HG02970 (cell line): ENCODE measurements around the gene CPVL.

Experiments
- ATAC-seq: cut with Tn5 transposase; IDR thresholded peaks from one replicate; pipeline ENCODE4 v1.9.1; 2021; ENCODE audit warnings: mild to moderate bottlenecking, moderate library complexity, moderate number of reproducible peaks; ENCODE audit not compliant: unreplicated experiment, low FRiP score

CPVL gene

GRCh38 chr7:29019387-29019786 is 127.0 kb downstream of the CPVL start:
- no peak for ATAC-seq

- no peak for ATAC-seq
These were observed 128.6 kb downstream of the CPVL start for GRCh38 chr7:29017713-29018112.

DNA sequence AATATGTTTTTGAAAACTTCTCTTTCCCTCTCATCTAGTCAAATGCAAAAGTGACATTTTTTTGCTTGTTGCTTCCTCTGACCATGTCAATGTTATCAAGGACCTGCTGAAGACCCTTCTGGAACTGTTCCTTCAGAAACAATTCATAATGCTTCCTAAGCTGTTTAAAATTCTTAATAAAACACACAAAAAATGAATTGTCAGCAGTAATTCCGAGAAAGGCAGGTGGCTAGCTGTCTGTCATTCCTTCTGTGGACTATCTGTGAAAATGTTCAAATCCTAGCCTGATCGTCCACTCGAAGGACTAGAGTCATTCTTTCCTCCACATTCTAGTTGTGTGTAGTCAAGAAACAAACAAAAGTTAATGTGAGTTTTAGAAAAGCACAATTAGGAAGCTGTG is 131.6 kb downstream of the CPVL start:
- ATAC-seq = no peak

GRCh38 chr7:29013931-29014330 is 132.4 kb downstream of the CPVL start:
- ATAC-seq = no peak

GRCh38 chr7:29013082-29013695 is 133.1 kb downstream of the CPVL start:
- ATAC-seq = no peak

DNA sequence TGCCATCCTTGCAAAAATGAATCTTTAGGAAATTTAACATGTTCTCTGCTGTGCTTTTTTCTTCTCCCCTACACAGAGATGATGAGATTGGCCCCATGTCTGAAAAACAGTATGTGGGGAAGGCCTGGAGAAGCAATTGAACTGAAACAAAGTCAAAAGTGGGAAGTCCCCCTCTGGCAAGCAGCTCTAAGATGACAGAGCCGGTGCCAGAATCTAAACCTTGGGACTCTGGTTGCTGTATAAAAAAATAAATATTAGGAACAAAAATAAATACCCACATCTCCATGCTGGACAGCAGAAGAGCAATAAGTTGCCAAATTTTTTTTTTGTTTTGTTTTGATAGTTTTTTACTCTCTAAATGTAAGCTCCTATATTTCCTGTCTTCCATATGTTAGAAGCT is 136.4 kb downstream of the CPVL start:
- ATAC-seq = no peak

GRCh38 chr7:29008590-29008989 is 137.7 kb downstream of the CPVL start:
- ATAC-seq = no peak

DNA sequence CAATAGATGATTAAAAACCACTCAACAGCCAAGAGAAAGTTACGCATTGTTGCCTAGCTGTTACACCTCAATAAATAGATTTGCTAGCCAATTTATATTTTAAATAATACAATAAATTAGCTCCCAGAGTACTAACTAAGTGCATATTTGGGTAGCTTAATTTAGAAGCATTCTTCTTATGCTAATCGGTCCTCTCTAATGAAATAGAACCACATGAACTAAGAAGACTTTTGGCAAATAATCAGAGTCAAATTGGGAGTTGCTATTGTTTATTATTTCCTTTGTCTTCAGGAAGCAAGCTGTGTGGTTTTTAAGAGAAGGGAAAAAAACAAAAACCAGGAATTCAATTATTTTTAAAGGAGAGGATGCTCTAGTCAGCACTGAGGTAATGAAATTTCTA is 139.2 kb downstream of the CPVL start:
- no peak for ATAC-seq

DNA sequence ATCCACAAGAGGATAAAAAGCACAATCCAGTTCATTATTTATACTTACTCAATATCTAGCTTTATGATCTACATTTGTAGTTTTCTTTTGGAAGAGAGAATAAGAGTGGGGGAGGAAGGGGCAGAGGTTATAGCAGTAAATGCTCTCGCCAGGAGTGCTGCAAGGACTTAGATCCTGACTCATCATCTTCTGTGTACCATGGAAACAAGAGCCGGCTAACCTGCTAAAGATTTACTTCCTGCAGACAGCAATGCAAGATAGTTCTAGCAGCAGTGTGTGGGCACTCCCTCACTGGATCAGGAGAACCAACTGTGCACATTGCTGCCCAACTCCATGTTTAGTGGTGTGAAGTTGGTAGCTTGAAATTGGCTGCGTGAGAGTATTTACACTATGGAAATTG is 140.5 kb downstream of the CPVL start:
- no peak for ATAC-seq

GRCh38 chr7:29005406-29005805 is 140.9 kb downstream of the CPVL start:
- no peak for ATAC-seq

GRCh38 chr7:29003703-29004102 is 142.6 kb downstream of the CPVL start:
- ATAC-seq = no peak

DNA sequence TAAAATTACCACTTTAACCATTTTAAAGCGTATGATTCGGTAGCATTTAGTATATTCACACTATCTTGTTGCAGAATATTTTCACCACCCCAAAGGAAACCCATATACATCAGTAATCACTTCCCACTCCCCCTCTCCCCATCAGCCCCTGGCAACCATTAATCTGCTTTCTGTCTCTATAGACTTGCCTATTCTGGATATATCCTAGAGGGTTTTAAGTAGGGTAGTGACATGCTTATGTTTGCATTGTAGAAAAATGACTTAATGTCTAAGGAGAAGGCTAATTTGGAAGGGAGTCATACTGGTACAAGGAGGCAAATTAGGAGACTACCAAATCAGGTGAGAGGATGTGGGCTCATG is 145.6 kb downstream of the CPVL start:
- ATAC-seq = no peak

GRCh38 chr7:28999895-29000716 is 146.2 kb downstream of the CPVL start:
- ATAC-seq = no peak

DNA sequence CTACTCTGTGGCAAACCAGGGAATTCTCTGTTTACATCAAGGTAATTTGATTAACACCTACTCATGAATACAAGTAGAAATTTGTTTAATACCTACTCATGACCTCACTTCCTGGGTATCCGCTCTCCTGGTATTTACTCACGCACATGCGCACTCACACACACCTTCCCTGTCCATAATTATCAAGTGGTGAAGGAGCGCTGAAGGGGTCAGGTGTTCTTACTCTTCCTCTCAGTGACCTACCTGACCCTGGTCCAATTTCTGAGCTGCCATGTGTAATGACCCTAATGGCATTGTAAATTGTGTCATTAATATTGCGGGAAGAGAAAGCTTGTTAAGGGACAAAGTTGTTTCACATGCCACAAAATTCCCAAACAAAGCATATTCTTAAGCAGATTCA is 146.9 kb downstream of the CPVL start:
- no peak for ATAC-seq

GRCh38 chr7:28998105-28998504 is 148.2 kb downstream of the CPVL start:
- ATAC-seq = no peak

DNA sequence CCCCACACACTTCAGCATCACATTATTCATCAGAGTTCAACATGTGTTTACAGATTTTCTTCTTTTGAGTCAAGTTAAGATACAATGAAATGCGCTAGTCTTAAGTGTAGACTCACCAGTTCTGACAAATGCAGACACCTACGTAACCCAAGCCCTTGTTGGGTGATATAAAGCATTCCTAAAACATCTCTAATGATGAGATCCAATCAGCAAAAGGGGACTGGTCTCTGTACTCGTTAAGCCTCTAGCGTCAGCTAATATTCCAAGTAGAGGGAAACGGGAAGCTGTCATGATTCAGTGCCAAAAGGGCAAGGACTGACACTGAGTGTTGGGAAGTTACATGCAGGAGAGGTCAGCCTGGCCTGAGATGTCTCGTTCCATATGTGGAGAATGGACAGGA is 149.5 kb downstream of the CPVL start:
- ATAC-seq = no peak

GRCh38 chr7:28993371-28993770 is 153.0 kb downstream of the CPVL start:
- ATAC-seq = no peak

GRCh38 chr7:28992798-28993197 is 153.5 kb downstream of the CPVL start:
- no peak for ATAC-seq

DNA sequence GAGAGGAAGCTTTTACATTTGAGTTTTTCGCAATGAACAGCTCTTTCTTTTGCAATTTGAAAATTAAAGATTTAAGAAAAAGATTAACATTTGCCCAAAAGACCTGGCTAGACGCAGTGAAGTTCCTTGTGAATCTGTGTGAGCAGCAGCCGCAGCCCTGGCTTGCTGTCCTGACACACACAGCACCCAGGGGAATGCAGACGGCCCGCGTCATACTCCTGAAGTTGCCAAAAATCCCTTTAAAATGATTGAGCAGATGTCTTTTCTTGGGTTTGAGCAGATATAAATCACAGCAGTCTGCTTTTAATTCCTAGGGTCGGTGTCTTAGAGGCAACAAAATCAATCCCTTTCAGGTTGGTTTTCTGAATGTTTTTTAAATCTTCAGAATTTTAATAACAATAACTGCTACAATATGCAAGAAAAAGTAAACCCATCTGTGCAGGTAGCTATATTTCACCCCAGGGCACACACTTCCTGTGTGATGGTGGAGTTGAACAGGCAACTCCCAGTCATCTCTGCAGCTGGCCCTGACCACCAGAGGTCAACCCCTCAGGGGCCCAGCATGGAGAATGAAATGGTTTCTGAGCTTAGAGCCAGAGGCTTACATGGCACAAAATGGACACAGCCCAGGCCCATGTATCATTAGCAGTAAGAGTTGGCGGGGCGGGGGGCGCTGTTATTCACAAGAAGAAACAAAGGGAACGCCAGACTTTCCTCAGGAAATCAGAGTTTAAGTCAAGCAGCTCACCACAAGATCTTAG is 156.0 kb downstream of the CPVL start:
- no peak for ATAC-seq

- no peak for ATAC-seq
These were observed 156.9 kb downstream of the CPVL start for GRCh38 chr7:28989211-28989980.

GRCh38 chr7:28988810-28989209 is 157.5 kb downstream of the CPVL start:
- no peak for ATAC-seq
